Loucy (cell line): Measurements from ENCODE around the gene GNLY.

Experiments
- H2AFZ ChIP-seq: fragments of 200-600 bp; sonication (generic); 2 replicates; pipeline ENCODE4 v1.6.0; 2016; ENCODE audit warnings: antibody characterized with exemption, mild to moderate bottlenecking, low read length, moderate library complexity
- H3F3A ChIP-seq: fragments of 200-600 bp; 2 replicates; pipeline ENCODE4 v1.6.0; 2016; ENCODE audit warnings: antibody characterized with exemption, low read depth, mild to moderate bottlenecking
- H3K27me3 ChIP-seq: fragments of 200-600 bp; sonication (generic); 2 replicates; pipeline ENCODE4 v1.6.1; 2014; ENCODE audit warnings: low read length, mild to moderate bottlenecking; ENCODE audit not compliant: insufficient read depth, poor library complexity, severe bottlenecking
- H3K36me3 ChIP-seq: fragments of 200-600 bp; sonication (generic); 2 replicates; pipeline ENCODE4 v1.6.1; 2016; ENCODE audit warnings: low read length; ENCODE audit not compliant: insufficient read depth
- H3K4me1 ChIP-seq: fragments of 200-600 bp; sonication (generic); 2 replicates; pipeline ENCODE4 v1.5.1; 2014; ENCODE audit warnings: low read length, mild to moderate bottlenecking; ENCODE audit not compliant: insufficient read depth, poor library complexity, severe bottlenecking
- H3K4me2 ChIP-seq: fragments of 200-600 bp; sonication (generic); 2 replicates; pipeline ENCODE4 v1.6.0; 2014; ENCODE audit warnings: antibody characterized with exemption, low read length, low read depth, mild to moderate bottlenecking; ENCODE audit not compliant: poor library complexity, severe bottlenecking
- H3K4me3 ChIP-seq: fragments of 200-600 bp; sonication (generic); 2 replicates; pipeline ENCODE4 v1.5.1; 2014; ENCODE audit warnings: low read length, mild to moderate bottlenecking, mixed read lengths; ENCODE audit not compliant: poor library complexity, severe bottlenecking
- H3K79me2 ChIP-seq: fragments of 200-600 bp; sonication (generic); 2 replicates; pipeline ENCODE4 v1.6.1; 2014; ENCODE audit warnings: low read length; ENCODE audit not compliant: insufficient read depth
- H3K9ac ChIP-seq: fragments of 200-600 bp; sonication (generic); 2 replicates; pipeline ENCODE4 v1.6.0; 2014; ENCODE audit warnings: mild to moderate bottlenecking, low read depth, low read length, moderate library complexity; ENCODE audit not compliant: poor library complexity, severe bottlenecking
- H3K9me2 ChIP-seq: fragments of 200-600 bp; sonication (generic); replicated peaks from 2 replicates; pipeline ENCODE4 v1.6.1; 2016; ENCODE audit warnings: low read depth, low read length, mixed read lengths
- H3K9me3 ChIP-seq: fragments of 200-600 bp; sonication (generic); 2 replicates; pipeline ENCODE4 v1.6.1; 2014; ENCODE audit warnings: mild to moderate bottlenecking, antibody characterized with exemption, low read length, low read depth; ENCODE audit not compliant: insufficient read depth
- H4K20me1 ChIP-seq: fragments of 200-600 bp; sonication (generic); 2 replicates; pipeline ENCODE4 v1.6.0; 2014; ENCODE audit warnings: antibody characterized with exemption, low read length, mild to moderate bottlenecking; ENCODE audit not compliant: insufficient read depth, poor library complexity, severe bottlenecking
- EZH2phosphoT487 ChIP-seq: fragments of 200-600 bp; IDR thresholded peaks from 2 replicates; pipeline ENCODE4 v1.6.1; 2018; ENCODE audit warnings: antibody characterized with exemption, mild to moderate bottlenecking, moderate library complexity, borderline replicate concordance
- TF ChIP-seq, protein P1 (sequence below): fragments of 200-600 bp; sonication (generic); conservative IDR thresholded peaks from 2 replicates; pipeline ENCODE4 v1.5.1; 2014; ENCODE audit warnings: mild to moderate bottlenecking, antibody characterized with exemption, low read length

Gene GNLY

GRCh38 chr2:85647823-85648526 lies 46.2 kb upstream of the GNLY start:
- no peaks in the 10 kb centered on the region for H3K79me2 ChIP-seq
- H3K27me3 ChIP-seq = no peaks in the 10 kb centered on the region
- no peak overlapping the region for H3K9ac ChIP-seq
- H3K9me2 ChIP-seq = no peaks in the 10 kb centered on the region
- no peaks in the 10 kb centered on the region for H3K9me3 ChIP-seq
- H3K36me3 ChIP-seq = peaks cover 94% of the 10 kb centered on the region
- H2AFZ ChIP-seq = no peak overlapping the region
- H3K4me1 ChIP-seq = no peaks in the 10 kb centered on the region
- no peak overlapping the region for H3K4me2 ChIP-seq
- H3F3A ChIP-seq = no peaks in the 10 kb centered on the region
- no peak for TF ChIP-seq EZH2phosphoT487
- TF ChIP-seq, protein P1, sequence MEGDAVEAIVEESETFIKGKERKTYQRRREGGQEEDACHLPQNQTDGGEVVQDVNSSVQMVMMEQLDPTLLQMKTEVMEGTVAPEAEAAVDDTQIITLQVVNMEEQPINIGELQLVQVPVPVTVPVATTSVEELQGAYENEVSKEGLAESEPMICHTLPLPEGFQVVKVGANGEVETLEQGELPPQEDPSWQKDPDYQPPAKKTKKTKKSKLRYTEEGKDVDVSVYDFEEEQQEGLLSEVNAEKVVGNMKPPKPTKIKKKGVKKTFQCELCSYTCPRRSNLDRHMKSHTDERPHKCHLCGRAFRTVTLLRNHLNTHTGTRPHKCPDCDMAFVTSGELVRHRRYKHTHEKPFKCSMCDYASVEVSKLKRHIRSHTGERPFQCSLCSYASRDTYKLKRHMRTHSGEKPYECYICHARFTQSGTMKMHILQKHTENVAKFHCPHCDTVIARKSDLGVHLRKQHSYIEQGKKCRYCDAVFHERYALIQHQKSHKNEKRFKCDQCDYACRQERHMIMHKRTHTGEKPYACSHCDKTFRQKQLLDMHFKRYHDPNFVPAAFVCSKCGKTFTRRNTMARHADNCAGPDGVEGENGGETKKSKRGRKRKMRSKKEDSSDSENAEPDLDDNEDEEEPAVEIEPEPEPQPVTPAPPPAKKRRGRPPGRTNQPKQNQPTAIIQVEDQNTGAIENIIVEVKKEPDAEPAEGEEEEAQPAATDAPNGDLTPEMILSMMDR = no peak
- H3K4me3 ChIP-seq = no peak overlapping the region
- H4K20me1 ChIP-seq = no peaks in the 10 kb centered on the region

DNA sequence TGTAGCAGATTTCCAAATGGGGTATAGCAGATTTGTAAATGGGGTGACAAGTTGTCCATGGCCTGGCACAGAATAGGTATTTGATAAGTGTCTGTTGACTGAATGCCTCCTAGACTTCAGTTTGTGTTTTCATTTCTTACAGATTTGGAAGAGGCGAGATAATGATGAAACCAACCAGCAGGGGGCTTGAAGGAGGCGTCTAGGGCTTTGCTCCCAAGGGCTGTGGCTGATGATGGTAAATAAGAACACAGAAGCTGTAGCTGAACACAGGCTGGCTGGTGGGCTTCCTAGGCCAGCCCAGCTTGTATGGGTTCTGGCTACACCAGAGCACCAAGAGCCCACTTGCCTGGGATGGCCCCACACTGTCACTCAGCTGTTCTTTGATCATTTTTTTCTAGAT lies 45.5 kb upstream of the GNLY start:
- no peaks in the 10 kb centered on the region for H4K20me1 ChIP-seq
- no peaks in the 10 kb centered on the region for H3K9me2 ChIP-seq
- no peak overlapping the region for H2AFZ ChIP-seq
- H3K9me3 ChIP-seq = no peaks in the 10 kb centered on the region
- peaks cover 87% of the 10 kb centered on the region for H3K36me3 ChIP-seq
- no peaks in the 10 kb centered on the region for H3K27me3 ChIP-seq
- no peak overlapping the region for H3K4me3 ChIP-seq
- TF ChIP-seq EZH2phosphoT487 = no peak
- TF ChIP-seq, protein P1 = peak; percentile 63
- H3K79me2 ChIP-seq = no peaks in the 10 kb centered on the region
- no peak overlapping the region for H3K4me2 ChIP-seq
- H3K4me1 ChIP-seq = no peaks in the 10 kb centered on the region
- H3K9ac ChIP-seq = no peak overlapping the region
- H3F3A ChIP-seq = no peaks in the 10 kb centered on the region

GRCh38 chr2:85649201-85650190 lies 44.7 kb upstream of the GNLY start:
- TF ChIP-seq, protein P1 = no peak
- TF ChIP-seq EZH2phosphoT487 = no peak
- Histone ChIP-seq H3K4me2 (no peak overlapping the region), H3K4me1 (no peaks in the 10 kb centered on the region), H3K79me2 (no peaks in the 10 kb centered on the region), H3K9ac (no peak overlapping the region), H3K9me3 (no peaks in the 10 kb centered on the region), H3K4me3 (no peak overlapping the region), H2AFZ (no peak overlapping the region), H3K36me3 (peaks cover 87% of the 10 kb centered on the region), H3K27me3 (no peaks in the 10 kb centered on the region), H3K9me2 (no peaks in the 10 kb centered on the region), H3F3A (no peaks in the 10 kb centered on the region), H4K20me1 (no peaks in the 10 kb centered on the region)
